H1 (cell line): ENCODE measurements around the gene EZH2. TPM values are rescaled to one million over a fixed set of nuclear protein-coding genes. Genes with fewer than 3 reads are reported as not detected.

Experiments used
- MAX ChIP-seq: IDR thresholded peaks from 2 replicates; pipeline ENCODE4 v1.6.1; 2012; ENCODE audit warnings: inconsistent platforms
- YY1 ChIP-seq: IDR thresholded peaks from 2 replicates; pipeline ENCODE4 v1.6.1; 2011; ENCODE audit warnings: low read depth, mild to moderate bottlenecking, low read length
- polyA plus RNA-seq, 7 experiments: library from polyadenylated mRNA; depleted of rRNA in 3 of 7; stranded (reverse) in 5 of 7; unstranded in 2 of 7; fragments of >200 nt in 5 of 7; fragments of 200-250 nt in 2 of 7; gene quantifications; 1 replicate in 5 of 7; 2 replicates in 1 of 7; 4 replicates in 1 of 7; pipeline versions ENCODE4 v1.2.1 to v1.2.3, GENCODE V29; 2011 to 2013; ENCODE audit warnings: missing spikeins in 2 of 7, mixed read lengths in 2 of 7
- total RNA-seq: library from RNA; stranded (reverse); fragmentation: NEBNext Ultra II Directional; extraction: Animal tissue kit (Norgen Biotek cat#: 25700); gene quantifications from 2 replicates; pipeline ENCODE4 v1.2.1, GENCODE V29; 2021

Gene EZH2
- total and polyA plus RNA-seq, 2 of the 8 experiments (the other 6 are each of a cell fraction or from before 2014, with no cell fraction given) = 28.9 to 49.0 TPM

DNA sequence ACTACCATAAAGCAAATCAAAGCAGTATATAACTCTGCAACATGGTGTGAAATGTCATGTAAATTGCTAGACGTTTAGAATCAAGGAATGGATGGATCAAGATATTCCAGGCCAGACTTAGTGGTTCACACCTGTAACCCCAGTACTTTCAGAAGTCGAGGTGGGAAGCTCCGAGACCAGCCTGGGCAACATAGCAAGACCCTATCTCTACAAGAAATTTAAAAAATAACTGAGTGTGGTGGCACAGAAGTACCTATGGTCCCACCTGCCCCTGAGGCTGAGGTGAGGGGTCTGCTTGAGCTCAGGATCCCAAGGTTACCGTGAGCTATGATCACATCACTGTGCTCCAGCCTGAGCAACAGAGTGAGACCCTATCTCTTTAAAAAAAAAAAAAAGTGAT is 2.8 kb upstream of the EZH2 start (continued):
- no peak for TF ChIP-seq MAX
- no peak for TF ChIP-seq YY1
